Ureter (tissue), 1 donor: ENCODE data around the gene MIS18BP1. TPM values are rescaled to one million over a fixed set of nuclear protein-coding genes. Genes with fewer than 3 reads are reported as not detected.
"Not testable (repeated sequence)": the region's sequence is repeated elsewhere in the genome, so short reads cannot be mapped to it uniquely, and the experiment has no call there.

ENCODE experiments used
- DNase-seq: peaks from one replicate; pipeline ENCODE4 v3.0.0-alpha.2; 2020; ENCODE audit warnings: low spot score
- total RNA-seq: library from RNA; stranded (reverse); gene quantifications from one replicate; pipeline ENCODE4 v1.2.4, GENCODE V29; 2023
- donor health status: DM: yes; HTN: yes; CAD: no.

MIS18BP1 gene
- total RNA-seq, 1 donor from 2014 or later, result 26.1 TPM

DNA sequence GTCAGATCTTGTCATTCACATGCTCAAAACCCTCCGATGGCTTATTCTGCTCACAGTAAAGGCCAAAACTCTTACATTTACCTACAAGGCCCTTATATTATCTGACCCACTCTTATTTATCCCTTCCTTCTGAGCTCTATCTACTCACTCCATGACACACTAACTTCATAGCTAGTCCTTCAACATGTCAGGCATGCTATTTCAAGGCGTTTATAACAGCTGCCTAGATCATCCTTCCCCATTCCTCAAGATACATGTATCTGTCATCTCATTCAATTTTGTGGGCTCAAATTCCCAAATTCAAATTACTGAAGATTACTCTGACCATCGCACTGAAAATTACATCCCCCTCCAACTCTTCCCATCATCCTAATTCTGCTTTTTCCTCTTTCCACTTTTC is 6.9 kb downstream of the MIS18BP1 start:
- DNase-seq, result no peak

DNA sequence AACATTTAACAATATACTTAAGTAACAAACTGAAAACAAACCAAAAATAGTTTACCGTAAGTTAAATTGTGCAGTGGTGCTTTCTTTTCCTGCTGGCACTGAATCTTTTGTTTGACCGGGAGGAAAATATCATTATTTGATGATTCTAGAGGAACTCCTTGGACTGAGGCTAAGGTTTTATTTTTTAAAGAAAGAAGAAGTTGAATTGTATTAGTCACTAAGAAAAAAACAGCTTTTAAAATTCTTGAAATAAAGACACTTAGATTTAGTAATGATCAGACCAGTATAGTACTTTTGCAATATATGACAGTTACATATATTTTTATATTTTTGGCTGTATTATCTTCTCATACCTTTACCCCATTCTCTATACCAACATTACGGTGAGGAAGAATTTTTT is 10.3 kb downstream of the MIS18BP1 start:
- DNase-seq, result no peak

DNA sequence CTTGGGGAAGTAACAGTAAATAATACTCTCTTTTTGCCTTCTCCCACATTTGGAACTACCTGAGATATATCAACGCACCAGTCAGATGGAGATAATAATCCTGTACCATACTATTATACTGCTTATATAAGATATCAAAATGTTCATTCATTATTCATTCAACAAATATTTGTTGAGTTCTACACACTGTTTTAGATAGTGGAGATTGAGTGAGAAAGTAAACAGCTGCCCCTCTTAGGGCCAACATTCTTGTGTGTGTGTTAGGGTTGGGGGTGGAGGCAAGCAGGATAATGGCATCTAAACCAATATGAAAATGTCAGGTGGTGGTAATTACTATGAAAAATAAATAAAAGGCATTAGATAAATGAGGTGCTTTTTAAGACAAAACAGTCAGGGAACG is 14.0 kb downstream of the MIS18BP1 start:
- DNase-seq, result no peak

- no peak for DNase-seq
Measured at GRCh38 chr14:45227566-45227965, 25.4 kb downstream of the MIS18BP1 start.

DNA sequence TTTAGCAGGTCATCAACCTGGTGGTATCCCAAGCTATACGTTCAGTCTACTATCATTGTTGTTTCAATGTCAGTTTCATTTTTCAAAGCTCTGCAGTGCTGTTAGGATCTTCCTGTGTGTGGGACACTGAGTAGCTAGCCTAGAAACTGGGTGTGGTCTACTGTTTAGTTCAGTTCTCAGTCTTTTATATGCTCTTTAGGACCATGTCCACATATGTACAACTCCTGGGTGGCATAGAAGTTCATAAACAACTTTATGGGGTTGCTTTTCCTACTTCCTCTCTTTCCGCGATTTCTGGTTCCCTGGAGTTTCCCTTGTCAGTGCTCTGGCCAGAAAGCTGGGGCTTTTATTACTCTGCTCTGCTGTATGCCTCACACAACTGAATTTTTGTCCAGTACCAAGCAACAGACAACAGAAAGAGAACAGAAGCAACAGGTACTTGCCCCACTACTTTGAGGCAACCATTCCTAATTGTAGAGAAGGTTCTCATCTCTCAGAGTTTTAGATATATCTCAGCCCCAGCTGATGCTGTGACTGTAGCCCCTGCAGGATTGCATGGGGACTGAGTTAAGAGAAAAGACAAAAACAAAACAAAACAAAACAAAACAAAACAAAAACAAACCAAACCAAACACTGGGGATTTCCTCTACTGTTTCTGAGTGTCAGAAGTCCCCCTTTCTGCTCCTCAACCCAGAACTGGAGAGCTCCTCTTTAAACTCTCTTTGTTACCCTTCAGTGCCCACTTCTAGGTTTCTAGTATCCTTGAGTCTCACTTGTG is 30.3 kb downstream of the MIS18BP1 start:
- no peak for DNase-seq

- DNase-seq, result not testable (repeated sequence)
Measured at GRCh38 chr14:45214341-45214740, 38.7 kb downstream of the MIS18BP1 start.

GRCh38 chr14:45213716-45214115 is 39.3 kb downstream of the MIS18BP1 start:
- not testable (repeated sequence) for DNase-seq

DNA sequence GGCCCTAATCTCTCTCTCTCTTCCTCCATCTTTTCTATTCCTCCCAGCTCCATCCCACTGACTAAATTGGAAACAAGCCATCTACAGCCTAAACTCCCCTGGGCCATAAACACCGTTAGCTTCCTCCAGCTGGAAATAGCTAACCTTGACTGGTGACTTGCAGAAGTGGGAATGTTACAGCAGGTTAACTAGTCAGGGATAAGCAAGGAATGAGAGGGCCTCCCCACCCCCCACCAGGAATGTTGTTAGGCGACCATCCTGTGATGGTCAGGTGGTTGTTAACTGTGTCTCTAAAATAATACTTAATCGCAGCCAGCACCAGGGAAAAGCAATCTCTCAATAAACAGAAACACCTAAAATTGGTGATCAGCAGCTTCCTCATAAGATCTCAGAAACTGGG is 40.8 kb downstream of the MIS18BP1 start:
- DNase-seq, result no peak

- DNase-seq, result no peak
Measured at GRCh38 chr14:45211295-45211694, 41.7 kb downstream of the MIS18BP1 start.

- DNase-seq, result no peak
Measured at GRCh38 chr14:45210159-45210558, 42.8 kb downstream of the MIS18BP1 start.

- no peak for DNase-seq
Measured at GRCh38 chr14:45204241-45204640, 48.8 kb downstream of the MIS18BP1 start.

GRCh38 chr14:45201905-45202304 is 51.1 kb downstream of the MIS18BP1 start:
- no peak for DNase-seq

DNA sequence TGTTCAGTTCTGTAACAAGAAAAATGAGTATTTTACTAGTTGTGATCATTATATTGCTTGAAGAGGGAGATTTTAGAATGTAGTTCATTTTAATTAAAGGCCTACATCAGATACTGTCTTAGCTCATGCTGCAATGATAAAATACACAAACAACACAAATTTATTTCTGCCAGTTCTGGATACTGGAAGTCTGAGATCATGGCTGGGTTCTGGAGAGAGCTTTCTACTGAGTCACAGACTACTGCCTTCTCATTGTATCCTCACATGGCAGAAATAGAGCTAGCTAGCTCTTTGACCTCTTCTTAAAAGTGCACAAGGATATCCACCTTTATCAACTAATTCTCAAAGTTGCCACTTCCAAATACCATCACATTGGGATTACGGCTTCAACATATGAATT is 53.8 kb downstream of the MIS18BP1 start:
- DNase-seq, result no peak

GRCh38 chr14:45198551-45198950 is 54.5 kb downstream of the MIS18BP1 start:
- no peak for DNase-seq

DNA sequence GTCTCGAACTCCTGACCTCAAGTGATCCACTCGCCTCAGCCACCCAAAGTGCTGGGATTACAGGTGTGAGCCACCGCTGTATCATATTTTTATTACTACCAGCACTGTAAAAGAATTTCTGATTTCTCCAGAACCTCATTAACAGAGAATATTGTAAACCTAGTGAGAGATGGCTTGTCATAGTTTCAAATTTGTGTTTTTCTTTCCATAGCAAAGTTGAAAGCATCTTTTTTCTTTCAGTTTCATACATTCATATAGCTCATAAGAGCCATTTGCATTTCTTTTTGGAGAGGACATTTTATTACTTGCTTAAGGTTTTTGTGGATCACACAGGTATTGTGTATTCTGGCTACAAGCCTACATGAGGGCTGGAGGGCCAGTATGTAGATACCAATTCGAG is 58.0 kb downstream of the MIS18BP1 start:
- DNase-seq, result no peak

GRCh38 chr14:45185100-45185814 is 67.7 kb downstream of the MIS18BP1 start:
- no peak for DNase-seq

DNA sequence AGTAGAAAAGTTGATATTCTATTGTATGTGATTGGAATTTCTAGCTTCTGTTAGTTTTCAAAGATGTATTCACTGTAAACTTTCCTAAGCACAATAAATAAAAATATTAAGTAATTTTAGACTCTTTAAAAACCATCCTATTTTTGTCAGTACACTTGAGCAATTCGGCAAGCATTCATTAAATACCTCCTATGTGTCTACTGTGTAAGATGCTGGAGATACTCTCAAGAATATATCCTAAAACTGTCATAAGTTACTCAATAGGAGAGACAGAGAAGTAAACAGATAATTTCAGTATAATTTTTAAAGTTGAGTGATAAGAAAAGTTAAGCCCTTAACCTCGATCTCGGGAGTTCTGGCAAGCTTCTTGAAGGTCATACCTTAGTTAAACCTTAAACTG is 71.2 kb downstream of the MIS18BP1 start:
- no peak for DNase-seq

GRCh38 chr14:45181329-45181728 is 71.7 kb downstream of the MIS18BP1 start:
- no peak for DNase-seq

DNA sequence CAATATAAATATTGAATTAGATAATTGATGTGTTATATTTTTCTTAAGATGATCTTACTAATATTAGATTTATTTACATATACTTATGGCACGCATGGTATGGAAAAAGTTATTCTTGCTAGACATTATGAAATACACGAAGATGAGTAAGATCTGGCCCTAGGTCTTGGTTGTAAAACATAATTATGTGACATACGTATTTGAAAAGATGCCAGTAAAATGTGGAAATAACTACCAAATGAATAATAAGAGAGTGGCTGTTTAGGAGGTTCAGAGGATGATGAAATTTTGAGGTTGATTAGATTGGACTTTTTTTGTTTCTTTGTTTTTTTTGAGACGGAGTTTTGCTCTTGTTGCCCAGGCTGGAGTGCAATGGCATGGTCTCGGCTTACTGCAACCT is 75.9 kb downstream of the MIS18BP1 start:
- DNase-seq, result no peak

- no peak for DNase-seq
Measured at GRCh38 chr14:45169906-45170305, 83.1 kb downstream of the MIS18BP1 start.

DNA sequence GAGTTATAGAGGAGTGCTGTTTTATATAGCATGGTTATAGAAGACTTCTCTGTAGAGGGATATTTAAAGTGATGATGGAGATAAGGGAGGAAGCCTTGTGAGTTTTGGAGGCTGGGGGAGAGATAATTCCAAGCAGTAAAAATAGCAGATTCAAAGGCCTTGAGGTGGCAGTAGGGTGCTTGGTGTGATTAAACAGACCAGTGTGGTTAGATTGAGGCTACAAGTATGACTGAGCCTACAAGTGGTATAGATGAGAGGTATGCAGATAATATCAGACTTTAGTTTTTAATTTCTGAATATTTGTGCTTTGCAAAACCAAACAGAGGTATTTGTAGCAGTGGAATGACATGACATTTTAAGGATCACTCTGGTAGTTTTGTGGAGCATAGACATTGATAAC is 96.9 kb downstream of the MIS18BP1 start:
- DNase-seq, result no peak
